H1 (cell line): ENCODE data around the gene DYNLRB1. TPM values are rescaled to one million over a fixed set of nuclear protein-coding genes. Genes with fewer than 3 reads are reported as not detected.

ENCODE experiments used
- FOSL1 ChIP-seq: IDR thresholded peaks from 2 replicates; pipeline ENCODE4 v1.6.1; 2011; ENCODE audit warnings: mild to moderate bottlenecking, low read depth, low read length, moderate library complexity; ENCODE audit not compliant: insufficient read depth
- GTF2F1 ChIP-seq: IDR thresholded peaks from 2 replicates; pipeline ENCODE4 v1.6.1; 2012; ENCODE audit warnings: low read depth, low read length, improper control_type of control experiment, borderline replicate concordance
- HDAC2 ChIP-seq, 2 experiments: fragments of 300-600 bp in 1 of 2; sonication (generic) in 1 of 2; IDR thresholded peaks; 2 replicates each; pipeline ENCODE4 v1.6.1; 2011 to 2012; ENCODE audit warnings: low read depth in 2 of 2, low read length in 2 of 2, mild to moderate bottlenecking in 2 of 2, moderate library complexity in 2 of 2, borderline replicate concordance in 1 of 2, inconsistent platforms in 1 of 2
- NRF1 ChIP-seq: IDR thresholded peaks from 2 replicates; pipeline ENCODE4 v1.6.1; 2011; ENCODE audit warnings: mild to moderate bottlenecking, low read depth, low read length, improper control_type of control experiment
- RAD21 ChIP-seq, 2 experiments: IDR thresholded peaks in 1 of 2; conservative IDR thresholded peaks in 1 of 2; 2 replicates each; pipeline ENCODE4 v1.6.1; 2011; ENCODE audit warnings: low read depth in 2 of 2, low read length in 2 of 2, improper control_type of control experiment in 1 of 2, inconsistent platforms in 1 of 2, mild to moderate bottlenecking in 1 of 2, moderate library complexity in 1 of 2
- SUZ12 ChIP-seq: fragments of 200-600 bp; sonication (generic); IDR thresholded peaks from 2 replicates; pipeline ENCODE4 v1.6.1; 2012; ENCODE audit warnings: mild to moderate bottlenecking, inconsistent platforms, low read length, moderate library complexity, mixed read lengths
- polyA plus RNA-seq, 7 experiments: library from polyadenylated mRNA; depleted of rRNA in 3 of 7; stranded (reverse) in 5 of 7; unstranded in 2 of 7; fragments of >200 nt in 5 of 7; fragments of 200-250 nt in 2 of 7; gene quantifications; 1 replicate in 5 of 7; 2 replicates in 1 of 7; 4 replicates in 1 of 7; pipeline versions ENCODE4 v1.2.1 to v1.2.3, GENCODE V29; 2011 to 2013; ENCODE audit warnings: missing spikeins in 2 of 7, mixed read lengths in 2 of 7
- total RNA-seq: library from RNA; stranded (reverse); fragmentation: NEBNext Ultra II Directional; extraction: Animal tissue kit (Norgen Biotek cat#: 25700); gene quantifications from 2 replicates; pipeline ENCODE4 v1.2.1, GENCODE V29; 2021
- TF ChIP-seq, protein P1 (sequence below): fragments of 300-600 bp; sonication (generic); IDR thresholded peaks from 2 replicates; pipeline ENCODE4 v1.7.1; 2012; ENCODE audit warnings: low read length, moderate library complexity, mild to moderate bottlenecking, inconsistent platforms; ENCODE audit not compliant: insufficient replicate concordance
- TF ChIP-seq, protein P2 (sequence below): IDR thresholded peaks from 2 replicates; pipeline ENCODE4 v1.6.1; 2012; ENCODE audit warnings: low read length, inconsistent platforms

DYNLRB1 gene
- total and polyA plus RNA-seq, 2 of the 8 experiments (the other 6 are each of a cell fraction or from before 2014, with no cell fraction given), result 109 to 214 TPM

DNA sequence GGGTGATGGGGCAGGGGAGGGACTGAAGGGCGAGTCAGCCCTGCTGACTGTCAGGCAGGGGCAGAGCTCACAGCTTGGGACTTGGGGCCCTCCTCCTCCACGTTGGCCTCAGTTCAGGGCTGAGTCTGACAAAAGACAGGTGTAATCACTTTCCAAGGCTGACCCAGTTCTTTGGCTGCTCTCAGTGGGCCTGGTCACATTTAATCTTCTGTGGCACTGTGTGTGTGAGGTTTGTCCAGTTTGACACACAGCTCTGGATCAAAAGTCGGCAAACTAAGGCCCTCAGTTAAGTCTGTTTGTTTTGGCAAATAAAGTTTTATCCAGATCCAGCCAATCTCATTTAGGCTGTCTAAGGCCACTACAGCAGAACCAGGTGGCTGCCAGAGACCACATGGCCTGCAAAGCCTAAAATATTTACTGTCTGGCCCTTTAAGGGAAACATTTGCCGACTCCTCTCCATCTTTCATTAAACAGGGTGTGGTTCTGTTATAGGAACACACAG, 37.2 kb downstream of the DYNLRB1 start (continued):
- TF ChIP-seq, protein P1, sequence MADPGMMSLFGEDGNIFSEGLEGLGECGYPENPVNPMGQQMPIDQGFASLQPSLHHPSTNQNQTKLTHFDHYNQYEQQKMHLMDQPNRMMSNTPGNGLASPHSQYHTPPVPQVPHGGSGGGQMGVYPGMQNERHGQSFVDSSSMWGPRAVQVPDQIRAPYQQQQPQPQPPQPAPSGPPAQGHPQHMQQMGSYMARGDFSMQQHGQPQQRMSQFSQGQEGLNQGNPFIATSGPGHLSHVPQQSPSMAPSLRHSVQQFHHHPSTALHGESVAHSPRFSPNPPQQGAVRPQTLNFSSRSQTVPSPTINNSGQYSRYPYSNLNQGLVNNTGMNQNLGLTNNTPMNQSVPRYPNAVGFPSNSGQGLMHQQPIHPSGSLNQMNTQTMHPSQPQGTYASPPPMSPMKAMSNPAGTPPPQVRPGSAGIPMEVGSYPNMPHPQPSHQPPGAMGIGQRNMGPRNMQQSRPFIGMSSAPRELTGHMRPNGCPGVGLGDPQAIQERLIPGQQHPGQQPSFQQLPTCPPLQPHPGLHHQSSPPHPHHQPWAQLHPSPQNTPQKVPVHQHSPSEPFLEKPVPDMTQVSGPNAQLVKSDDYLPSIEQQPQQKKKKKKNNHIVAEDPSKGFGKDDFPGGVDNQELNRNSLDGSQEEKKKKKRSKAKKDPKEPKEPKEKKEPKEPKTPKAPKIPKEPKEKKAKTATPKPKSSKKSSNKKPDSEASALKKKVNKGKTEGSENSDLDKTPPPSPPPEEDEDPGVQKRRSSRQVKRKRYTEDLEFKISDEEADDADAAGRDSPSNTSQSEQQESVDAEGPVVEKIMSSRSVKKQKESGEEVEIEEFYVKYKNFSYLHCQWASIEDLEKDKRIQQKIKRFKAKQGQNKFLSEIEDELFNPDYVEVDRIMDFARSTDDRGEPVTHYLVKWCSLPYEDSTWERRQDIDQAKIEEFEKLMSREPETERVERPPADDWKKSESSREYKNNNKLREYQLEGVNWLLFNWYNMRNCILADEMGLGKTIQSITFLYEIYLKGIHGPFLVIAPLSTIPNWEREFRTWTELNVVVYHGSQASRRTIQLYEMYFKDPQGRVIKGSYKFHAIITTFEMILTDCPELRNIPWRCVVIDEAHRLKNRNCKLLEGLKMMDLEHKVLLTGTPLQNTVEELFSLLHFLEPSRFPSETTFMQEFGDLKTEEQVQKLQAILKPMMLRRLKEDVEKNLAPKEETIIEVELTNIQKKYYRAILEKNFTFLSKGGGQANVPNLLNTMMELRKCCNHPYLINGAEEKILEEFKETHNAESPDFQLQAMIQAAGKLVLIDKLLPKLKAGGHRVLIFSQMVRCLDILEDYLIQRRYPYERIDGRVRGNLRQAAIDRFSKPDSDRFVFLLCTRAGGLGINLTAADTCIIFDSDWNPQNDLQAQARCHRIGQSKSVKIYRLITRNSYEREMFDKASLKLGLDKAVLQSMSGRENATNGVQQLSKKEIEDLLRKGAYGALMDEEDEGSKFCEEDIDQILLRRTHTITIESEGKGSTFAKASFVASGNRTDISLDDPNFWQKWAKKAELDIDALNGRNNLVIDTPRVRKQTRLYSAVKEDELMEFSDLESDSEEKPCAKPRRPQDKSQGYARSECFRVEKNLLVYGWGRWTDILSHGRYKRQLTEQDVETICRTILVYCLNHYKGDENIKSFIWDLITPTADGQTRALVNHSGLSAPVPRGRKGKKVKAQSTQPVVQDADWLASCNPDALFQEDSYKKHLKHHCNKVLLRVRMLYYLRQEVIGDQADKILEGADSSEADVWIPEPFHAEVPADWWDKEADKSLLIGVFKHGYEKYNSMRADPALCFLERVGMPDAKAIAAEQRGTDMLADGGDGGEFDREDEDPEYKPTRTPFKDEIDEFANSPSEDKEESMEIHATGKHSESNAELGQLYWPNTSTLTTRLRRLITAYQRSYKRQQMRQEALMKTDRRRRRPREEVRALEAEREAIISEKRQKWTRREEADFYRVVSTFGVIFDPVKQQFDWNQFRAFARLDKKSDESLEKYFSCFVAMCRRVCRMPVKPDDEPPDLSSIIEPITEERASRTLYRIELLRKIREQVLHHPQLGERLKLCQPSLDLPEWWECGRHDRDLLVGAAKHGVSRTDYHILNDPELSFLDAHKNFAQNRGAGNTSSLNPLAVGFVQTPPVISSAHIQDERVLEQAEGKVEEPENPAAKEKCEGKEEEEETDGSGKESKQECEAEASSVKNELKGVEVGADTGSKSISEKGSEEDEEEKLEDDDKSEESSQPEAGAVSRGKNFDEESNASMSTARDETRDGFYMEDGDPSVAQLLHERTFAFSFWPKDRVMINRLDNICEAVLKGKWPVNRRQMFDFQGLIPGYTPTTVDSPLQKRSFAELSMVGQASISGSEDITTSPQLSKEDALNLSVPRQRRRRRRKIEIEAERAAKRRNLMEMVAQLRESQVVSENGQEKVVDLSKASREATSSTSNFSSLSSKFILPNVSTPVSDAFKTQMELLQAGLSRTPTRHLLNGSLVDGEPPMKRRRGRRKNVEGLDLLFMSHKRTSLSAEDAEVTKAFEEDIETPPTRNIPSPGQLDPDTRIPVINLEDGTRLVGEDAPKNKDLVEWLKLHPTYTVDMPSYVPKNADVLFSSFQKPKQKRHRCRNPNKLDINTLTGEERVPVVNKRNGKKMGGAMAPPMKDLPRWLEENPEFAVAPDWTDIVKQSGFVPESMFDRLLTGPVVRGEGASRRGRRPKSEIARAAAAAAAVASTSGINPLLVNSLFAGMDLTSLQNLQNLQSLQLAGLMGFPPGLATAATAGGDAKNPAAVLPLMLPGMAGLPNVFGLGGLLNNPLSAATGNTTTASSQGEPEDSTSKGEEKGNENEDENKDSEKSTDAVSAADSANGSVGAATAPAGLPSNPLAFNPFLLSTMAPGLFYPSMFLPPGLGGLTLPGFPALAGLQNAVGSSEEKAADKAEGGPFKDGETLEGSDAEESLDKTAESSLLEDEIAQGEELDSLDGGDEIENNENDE, result no peak
- TF ChIP-seq GTF2F1, result no peak
- no peak for TF ChIP-seq HDAC2 (IDR thresholded peaks at IDR 0.05; ENCODE audit: borderline replicate concordance in 1 of 2, low read depth in 2 of 2, low read length in 2 of 2)
- TF ChIP-seq, protein P2, sequence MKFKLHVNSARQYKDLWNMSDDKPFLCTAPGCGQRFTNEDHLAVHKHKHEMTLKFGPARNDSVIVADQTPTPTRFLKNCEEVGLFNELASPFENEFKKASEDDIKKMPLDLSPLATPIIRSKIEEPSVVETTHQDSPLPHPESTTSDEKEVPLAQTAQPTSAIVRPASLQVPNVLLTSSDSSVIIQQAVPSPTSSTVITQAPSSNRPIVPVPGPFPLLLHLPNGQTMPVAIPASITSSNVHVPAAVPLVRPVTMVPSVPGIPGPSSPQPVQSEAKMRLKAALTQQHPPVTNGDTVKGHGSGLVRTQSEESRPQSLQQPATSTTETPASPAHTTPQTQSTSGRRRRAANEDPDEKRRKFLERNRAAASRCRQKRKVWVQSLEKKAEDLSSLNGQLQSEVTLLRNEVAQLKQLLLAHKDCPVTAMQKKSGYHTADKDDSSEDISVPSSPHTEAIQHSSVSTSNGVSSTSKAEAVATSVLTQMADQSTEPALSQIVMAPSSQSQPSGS, result no peak
- TF ChIP-seq SUZ12, result no peak
- TF ChIP-seq FOSL1, result no peak
- no peak for TF ChIP-seq RAD21 (IDR thresholded peaks at IDR 0.05 in 1 of 2, conservative IDR thresholded peaks at IDR 0.05 in 1 of 2; ENCODE audit: low read depth in 2 of 2, low read length in 2 of 2)
- TF ChIP-seq NRF1, result no peak
